GM18505 (cell line): ENCODE measurements around the gene ZNF700.
"Not testable (repeated sequence)": the region's sequence is repeated elsewhere in the genome, so short reads cannot be mapped to it uniquely, and the experiment has no call there.

ENCODE experiments used
- ATAC-seq: cut with Tn5 transposase; IDR thresholded peaks from one replicate; pipeline ENCODE4 v1.9.1; 2021; ENCODE audit not compliant: unreplicated experiment
- POLR2A ChIP-seq: IDR thresholded peaks from 4 replicates; pipeline ENCODE4 v1.6.1; 2011; ENCODE audit warnings: borderline replicate concordance; ENCODE audit not compliant: insufficient read depth, insufficient read length; ENCODE audit errors: extremely low read depth

Gene ZNF700

GRCh38 chr19:11989112-11989456 is 64.2 kb downstream of the ZNF700 start:
- no peak for ATAC-seq
- no peak for TF ChIP-seq POLR2A

DNA sequence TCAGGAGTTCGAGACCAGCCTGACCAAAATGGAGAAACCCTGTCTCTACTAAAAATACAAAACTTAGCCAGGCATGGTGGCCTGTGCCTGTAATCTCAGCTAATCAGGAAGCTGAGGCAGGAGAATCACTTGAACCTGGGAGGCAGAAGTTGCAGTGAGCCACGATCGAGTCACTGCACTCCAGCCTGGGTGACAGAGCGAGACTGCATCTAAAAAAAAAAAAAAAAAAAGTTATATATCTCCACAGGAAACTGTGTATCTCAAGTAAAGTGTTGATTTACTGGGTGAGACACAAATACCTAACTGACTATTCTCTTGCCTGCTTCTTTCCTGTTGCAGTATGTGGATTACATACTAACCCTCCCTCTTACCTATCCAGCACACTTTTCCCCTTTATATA is 67.0 kb downstream of the ZNF700 start:
- not testable (repeated sequence) for ATAC-seq

DNA sequence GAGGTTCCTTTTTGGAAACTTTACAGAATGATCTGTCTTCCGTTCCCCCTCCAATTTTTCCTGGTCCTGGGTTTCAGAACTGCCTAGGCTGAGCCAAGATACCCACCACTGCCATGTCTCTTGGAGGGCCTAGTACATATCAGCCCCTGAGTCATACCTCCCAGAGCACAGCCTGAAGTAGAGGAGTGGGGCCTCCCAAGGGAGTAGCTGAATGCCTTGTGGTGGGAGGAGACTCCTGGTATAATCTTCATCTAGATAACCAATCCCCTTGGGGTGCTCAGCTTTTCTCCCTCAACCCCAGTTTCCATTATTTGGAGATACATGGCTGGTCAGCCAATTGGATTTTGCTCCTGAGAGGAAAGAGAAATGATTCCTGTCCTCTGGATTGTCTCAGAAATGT is 70.3 kb downstream of the ZNF700 start:
- TF ChIP-seq POLR2A = no peak
- ATAC-seq = no peak
